Upper lobe of right lung (tissue), 1 donor: Measurements from ENCODE around the gene ST7L. TPM values are rescaled to one million over a fixed set of nuclear protein-coding genes. Genes with fewer than 3 reads are reported as not detected.

Source experiments
- ATAC-seq: fragments of 200-7000 bp; cut with Tn5 transposase; one replicate; pipeline ENCODE4 v1.9.1; 2020; ENCODE audit warnings: mild to moderate bottlenecking, moderate library complexity
- DNase-seq: peaks from one replicate; pipeline ENCODE4 v3.0.0-alpha.2; 2020
- H3K27ac ChIP-seq: fragments of 200-600 bp; one replicate; pipeline ENCODE4 v1.8.0; 2022
- H3K27me3 ChIP-seq: fragments of 200-600 bp; one replicate; pipeline ENCODE4 v1.8.0; 2022; ENCODE audit warnings: mild to moderate bottlenecking
- H3K36me3 ChIP-seq: fragments of 200-600 bp; one replicate; pipeline ENCODE4 v1.8.0; 2022
- H3K4me1 ChIP-seq: fragments of 200-600 bp; one replicate; pipeline ENCODE4 v1.8.0; 2022
- H3K4me3 ChIP-seq: fragments of 200-600 bp; one replicate; pipeline ENCODE4 v1.8.0; 2022; ENCODE audit warnings: mild to moderate bottlenecking
- H3K9me3 ChIP-seq: fragments of 200-600 bp; one replicate; pipeline ENCODE4 v1.8.0; 2022
- CTCF ChIP-seq: fragments of 200-600 bp; IDR thresholded peaks from one replicate; pipeline ENCODE4 v1.8.0; 2022; ENCODE audit warnings: antibody characterized with exemption
- intact Hi-C: fragments of 100-400 bp; cut with DNase I; formaldehyde crosslinking; loops from one replicate; pipeline ENCODE4 v1.11.0; 2022
- total RNA-seq: library from RNA; stranded (reverse); fragmentation: NEBNext Ultra II Directional; extraction: Animal tissue kit (Norgen Biotek cat#: 25700); gene quantifications from one replicate; pipeline ENCODE4 v1.2.1, GENCODE V29; 2021
- donor health status: DM: no; HTN: yes; CAD: no; lungs with severe emphysema.

ST7L gene
- total RNA-seq, 1 donor from 2014 or later: 27.2 TPM

GRCh38 chr1:112589766-112590165 is 29.2 kb downstream of the ST7L start:
- no peak for TF ChIP-seq CTCF
- Histone ChIP-seq H3K4me1 (no peaks in the 10 kb centered on the region), H3K36me3 (peaks cover 24% of the 10 kb centered on the region), H3K27ac (no peak overlapping the region), H3K4me3 (no peak overlapping the region), H3K27me3 (no peaks in the 10 kb centered on the region), H3K9me3 (no peaks in the 10 kb centered on the region)
- intact Hi-C loops: no loop called here
- ATAC-seq (no peak), DNase-seq (no peak)

DNA sequence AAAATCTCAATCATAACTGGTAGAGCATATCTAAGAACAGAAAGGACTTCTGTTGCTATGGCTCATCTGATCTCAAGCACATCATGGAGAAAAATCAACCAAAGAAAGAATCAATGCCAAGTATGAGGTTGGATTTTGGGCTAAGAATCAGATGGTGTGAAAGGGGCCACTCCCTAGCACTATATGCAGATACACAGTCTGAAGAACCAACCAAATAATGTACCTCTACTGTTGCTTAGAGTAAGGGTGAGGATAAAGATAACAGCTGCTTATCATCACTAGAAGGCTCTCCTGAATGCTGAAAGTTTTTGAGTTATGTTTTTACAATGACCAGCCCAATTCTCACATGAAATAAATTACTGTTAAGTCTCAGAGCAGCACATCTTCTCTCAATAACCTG is 35.6 kb downstream of the ST7L start:
- no peak for ATAC-seq
- Histone ChIP-seq H3K27me3 (no peaks in the 10 kb centered on the region), H3K4me3 (no peak overlapping the region), H3K4me1 (no peaks in the 10 kb centered on the region), H3K9me3 (no peaks in the 10 kb centered on the region), H3K27ac (no peak overlapping the region), H3K36me3 (peaks cover 23% of the 10 kb centered on the region)
- TF ChIP-seq CTCF: no peak
- DNase-seq: no peak
- intact Hi-C loops: no loop called here

DNA sequence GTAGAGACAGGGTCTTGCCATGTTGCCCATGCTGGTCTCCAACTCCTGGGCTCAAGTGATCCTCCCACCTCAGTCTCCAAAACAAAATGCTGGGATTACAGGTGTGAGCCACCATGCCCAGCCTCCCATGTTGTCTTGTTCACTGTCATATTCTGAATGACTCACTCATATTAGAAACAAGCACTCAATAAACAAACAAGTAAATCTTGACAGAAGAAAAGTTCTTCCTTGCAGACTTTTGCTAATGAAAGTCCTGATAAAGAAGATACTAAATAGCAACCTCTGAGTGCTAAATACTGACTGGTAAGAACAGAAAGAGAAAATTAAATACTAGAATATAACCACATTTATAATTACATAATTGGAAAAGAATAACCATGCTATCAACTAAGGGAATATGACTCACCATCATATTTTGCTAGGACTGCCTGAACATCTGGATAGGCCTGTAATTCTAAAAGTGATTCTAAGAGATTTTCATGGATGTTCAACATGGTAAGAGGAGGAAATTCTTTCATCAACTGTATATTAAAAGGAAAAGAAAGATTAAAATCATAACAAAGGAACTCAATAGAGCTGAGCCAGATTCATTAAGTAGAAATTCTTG is 37.3 kb downstream of the ST7L start:
- no peak for TF ChIP-seq CTCF
- Histone ChIP-seq H3K27me3 (no peaks in the 10 kb centered on the region), H3K4me3 (no peak overlapping the region), H3K9me3 (no peaks in the 10 kb centered on the region), H3K36me3 (peaks cover 39% of the 10 kb centered on the region), H3K4me1 (no peaks in the 10 kb centered on the region), H3K27ac (no peak overlapping the region)
- no peak for DNase-seq
- intact Hi-C loops: no loop called here
- no peak for ATAC-seq

DNA sequence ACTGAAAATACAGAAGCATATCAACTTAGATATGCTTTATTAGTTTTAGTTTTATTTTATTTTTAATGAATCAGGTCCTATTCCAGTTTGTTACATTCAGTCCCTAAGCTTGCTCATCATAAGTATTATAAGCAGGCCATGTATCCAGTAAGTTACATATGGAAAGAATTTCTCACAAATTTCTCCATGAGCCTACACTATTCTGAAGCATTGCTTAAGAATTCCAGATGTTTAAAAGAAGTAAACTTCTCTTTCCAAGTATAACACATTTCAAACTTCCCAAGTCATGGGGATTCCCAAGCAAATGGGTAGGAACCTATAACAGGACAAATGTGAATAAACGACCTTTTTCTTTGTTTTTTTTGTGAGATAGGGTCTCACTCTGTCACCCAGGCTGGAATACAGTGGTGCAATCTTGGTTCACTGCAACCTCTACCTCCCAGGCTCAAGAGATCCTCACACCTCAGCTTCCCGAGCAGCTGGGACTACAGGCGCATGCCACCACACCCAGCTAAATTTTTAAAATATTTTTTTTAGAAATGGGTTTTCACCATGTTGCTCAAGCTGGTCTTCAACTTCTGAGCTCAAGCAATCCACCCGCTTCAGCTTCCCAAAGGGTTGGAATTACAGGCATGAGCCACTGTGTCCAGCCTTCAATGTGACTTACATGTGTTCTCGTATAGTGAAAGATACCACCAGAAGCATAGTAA is 39.0 kb downstream of the ST7L start:
- Histone ChIP-seq H3K27me3 (no peaks in the 10 kb centered on the region), H3K27ac (no peak overlapping the region), H3K36me3 (peaks cover 55% of the 10 kb centered on the region), H3K9me3 (no peaks in the 10 kb centered on the region), H3K4me3 (no peak overlapping the region), H3K4me1 (no peaks in the 10 kb centered on the region)
- no peak for DNase-seq
- no peak for TF ChIP-seq CTCF
- ATAC-seq: no peak
- intact Hi-C loops: no loop called here

DNA sequence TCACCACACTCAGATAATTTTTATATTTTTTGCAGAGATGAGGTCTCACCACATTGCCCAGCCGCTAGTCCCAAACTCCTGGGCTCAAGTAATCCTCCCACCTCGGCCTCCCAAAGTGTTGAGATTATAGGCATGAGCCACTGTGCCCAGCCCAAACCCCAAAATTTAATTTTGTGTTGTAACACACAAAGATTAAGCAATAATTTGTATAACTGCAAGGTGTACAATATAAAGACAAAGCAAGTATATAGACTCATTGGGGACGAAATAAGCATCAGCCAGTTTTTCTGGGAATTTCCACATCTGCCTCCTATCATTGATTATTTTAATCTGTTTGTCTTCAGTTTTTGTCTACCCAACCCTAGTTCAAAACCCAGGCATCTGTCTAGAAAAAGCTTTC is 42.7 kb downstream of the ST7L start:
- ATAC-seq (no peak), DNase-seq (no peak)
- no peaks in the 10 kb centered on the region for H3K9me3 ChIP-seq
- H3K4me3 ChIP-seq: no peak overlapping the region
- no peak for TF ChIP-seq CTCF
- no peak overlapping the region for H3K27ac ChIP-seq
- H3K4me1 ChIP-seq: no peaks in the 10 kb centered on the region
- no peaks in the 10 kb centered on the region for H3K27me3 ChIP-seq
- H3K36me3 ChIP-seq: peaks cover 64% of the 10 kb centered on the region
- intact Hi-C loops: no loop called here
